Activated CD4-positive, alpha-beta T cell treated with anti-CD3 and anti-CD28 coated beads for 4 hours (primary cell): ENCODE measurements around the gene RADIL.

ENCODE experiments used
- DNase-seq, 2 donors: peaks; one replicate each; pipeline ENCODE4 v3.0.0-alpha.2; 2020

Gene RADIL

DNA sequence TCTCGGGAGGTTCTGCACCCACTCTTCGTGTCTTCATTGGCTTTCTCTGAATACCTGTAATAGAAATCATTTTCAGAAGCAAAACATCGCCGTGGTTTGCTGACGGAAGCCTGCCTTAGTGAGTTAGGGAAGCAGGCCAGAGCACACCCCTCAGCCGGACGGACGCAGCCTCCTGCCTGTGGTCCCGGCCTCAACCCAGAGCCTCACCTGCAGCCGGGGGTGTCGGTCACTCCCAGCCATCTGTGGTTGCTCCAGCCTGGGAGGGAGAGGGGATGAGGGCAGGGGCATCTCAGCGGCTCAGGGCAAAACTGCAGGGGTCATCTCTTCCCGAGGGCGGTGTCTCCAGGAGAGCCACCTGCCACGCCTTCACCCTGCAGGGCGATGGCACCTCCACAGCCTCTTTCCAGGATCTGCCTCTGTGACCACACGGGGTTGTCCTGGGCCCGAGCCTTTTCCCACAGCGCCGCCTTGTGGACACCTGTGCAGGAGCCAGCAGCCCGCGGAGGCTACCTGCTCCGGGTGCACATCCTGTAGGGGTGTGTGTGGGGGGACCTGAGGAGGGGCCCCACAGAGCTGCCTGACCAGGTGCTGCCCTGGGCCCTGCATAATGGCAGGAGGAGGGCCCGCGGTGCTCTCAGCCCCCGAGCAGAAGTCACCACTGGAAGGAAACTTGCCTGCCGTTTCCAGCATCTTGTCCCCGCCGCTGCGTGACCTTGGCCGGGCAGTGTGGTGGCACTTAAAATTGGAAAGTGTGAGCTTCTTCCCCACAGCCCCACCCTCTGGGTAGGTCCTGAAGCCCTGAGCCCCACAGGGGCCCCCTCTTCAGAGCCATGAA is 129.7 kb downstream of the RADIL start:
- DNase-seq = peak; percentile 82 to 89

DNA sequence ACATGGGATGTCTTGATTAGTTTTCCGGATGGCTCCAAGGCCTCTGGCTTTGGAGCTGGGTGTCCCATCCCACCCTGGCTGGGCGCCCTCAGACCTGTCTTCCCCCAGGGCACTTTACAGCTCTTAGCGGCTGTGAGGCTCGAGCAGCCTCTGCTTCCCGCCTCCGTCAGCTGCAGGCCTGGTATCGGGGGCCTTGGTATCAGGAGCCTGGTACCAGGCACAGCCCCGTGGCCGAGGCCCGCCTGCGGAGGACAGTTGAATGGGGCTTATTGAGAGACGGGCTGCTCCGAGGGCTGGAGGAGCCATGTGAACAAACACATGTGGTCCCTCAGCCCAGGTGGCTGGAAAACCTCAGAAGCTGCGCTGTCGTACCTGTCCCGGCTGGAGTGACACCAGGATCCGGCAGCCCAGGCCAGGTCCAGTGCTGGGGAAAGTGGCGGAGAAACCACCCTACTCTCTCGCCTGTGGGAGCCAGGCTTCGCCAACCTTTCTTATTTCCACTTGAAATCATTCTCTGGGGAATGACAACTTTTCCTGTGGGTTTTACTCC is 132.0 kb downstream of the RADIL start:
- DNase-seq = no peak

DNA sequence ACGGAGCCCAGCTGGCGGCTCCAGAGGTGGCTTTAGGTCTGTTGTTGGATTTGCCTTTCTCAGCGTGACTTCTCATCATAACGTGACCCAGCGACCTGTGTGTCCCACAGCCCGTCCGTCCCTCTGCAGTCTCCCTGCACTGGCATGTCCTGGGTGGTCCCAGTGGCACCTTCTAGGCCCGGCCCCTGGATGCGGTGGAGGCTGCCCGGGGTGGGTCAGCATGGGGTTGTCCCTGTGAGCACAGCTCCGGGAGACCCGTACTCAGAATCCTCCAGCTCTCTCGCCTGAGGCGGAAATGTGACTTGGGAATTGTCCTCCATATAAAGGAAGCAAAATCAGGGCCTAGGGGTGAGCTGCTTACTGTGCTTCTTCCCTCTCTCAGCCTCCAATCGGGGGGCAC is 133.7 kb downstream of the RADIL start:
- DNase-seq = no peak

DNA sequence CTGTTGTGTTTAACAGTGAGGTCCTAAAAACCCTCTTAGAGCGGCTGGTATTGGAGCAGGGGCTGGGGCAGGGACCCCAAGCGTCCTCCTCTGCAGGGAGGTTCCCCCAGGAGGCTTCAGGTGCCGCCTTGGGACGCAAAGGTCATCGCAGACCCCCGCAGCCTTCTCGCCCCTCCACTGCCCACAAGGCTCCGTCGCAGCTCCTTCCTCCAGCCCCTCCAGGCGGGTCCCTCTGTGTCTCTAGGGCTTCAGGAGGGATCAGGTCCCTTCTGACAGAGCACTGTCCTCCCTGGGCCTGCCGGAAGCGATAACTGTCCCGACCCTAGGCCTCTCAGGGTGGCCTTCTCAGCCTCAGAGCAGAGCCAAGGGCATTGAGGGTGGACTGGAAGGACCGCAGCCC is 134.2 kb downstream of the RADIL start:
- DNase-seq = no peak
